Mucosa of descending colon (tissue), 3 donors: Measurements from ENCODE around the gene GRAMD4. TPM values are rescaled to one million over a fixed set of nuclear protein-coding genes. Genes with fewer than 3 reads are reported as not detected.

ENCODE experiments used
- ATAC-seq: fragments of 200-7000 bp; cut with Tn5 transposase; one replicate; pipeline ENCODE4 v1.9.1; 2020; ENCODE audit warnings: mild to moderate bottlenecking, moderate library complexity
- DNase-seq, 3 donors: peaks; one replicate each; pipeline ENCODE4 v3.0.0-alpha.2; 2020
- H3K36me3 ChIP-seq: fragments of 200-600 bp; one replicate; pipeline ENCODE4 v1.8.0; 2021; ENCODE audit warnings: low read depth, mild to moderate bottlenecking
- H3K4me1 ChIP-seq: fragments of 200-600 bp; one replicate; pipeline ENCODE4 v1.8.0; 2021; ENCODE audit warnings: low read depth, mild to moderate bottlenecking
- H3K4me3 ChIP-seq: fragments of 200-600 bp; one replicate; pipeline ENCODE4 v1.8.0; 2021; ENCODE audit warnings: mild to moderate bottlenecking
- H3K9me3 ChIP-seq: fragments of 200-600 bp; one replicate; pipeline ENCODE4 v1.8.0; 2021; ENCODE audit warnings: mild to moderate bottlenecking
- intact Hi-C, 2 donors: fragments of 100-400 bp; cut with DNase I in 1 of 2; cut with micrococcal nuclease in 1 of 2; formaldehyde crosslinking; loops; one replicate each; pipeline versions ENCODE4 v1.11.0 to v1.11.1; 2022; cut with DNase I, micrococcal nuclease
- total RNA-seq, 3 donors: library from RNA; stranded (reverse); fragmentation: NEBNext Ultra II Directional in 2 of 3; extraction: Animal tissue kit (Norgen Biotek cat#: 25700) in 2 of 3; gene quantifications; one replicate each; pipeline versions ENCODE4 v1.2.1 to v1.2.4, GENCODE V29; 2021 to 2023
- TF ChIP-seq, protein P1 (sequence below): fragments of 200-600 bp; IDR thresholded peaks from one replicate; pipeline ENCODE4 v1.8.0; 2022; ENCODE audit warnings: antibody characterized with exemption, mild to moderate bottlenecking
- donor health status: DM: no; HTN: no; CAD: no; lungs with moderate emphysema.
- donor health status: DM: no; HTN: no; CAD: no.
- donor health status: DM: no; HTN: yes; CAD: no.

The GRAMD4 gene
- total RNA-seq, 3 donors from 2014 or later: 114 to 203 (median 197) TPM

DNA sequence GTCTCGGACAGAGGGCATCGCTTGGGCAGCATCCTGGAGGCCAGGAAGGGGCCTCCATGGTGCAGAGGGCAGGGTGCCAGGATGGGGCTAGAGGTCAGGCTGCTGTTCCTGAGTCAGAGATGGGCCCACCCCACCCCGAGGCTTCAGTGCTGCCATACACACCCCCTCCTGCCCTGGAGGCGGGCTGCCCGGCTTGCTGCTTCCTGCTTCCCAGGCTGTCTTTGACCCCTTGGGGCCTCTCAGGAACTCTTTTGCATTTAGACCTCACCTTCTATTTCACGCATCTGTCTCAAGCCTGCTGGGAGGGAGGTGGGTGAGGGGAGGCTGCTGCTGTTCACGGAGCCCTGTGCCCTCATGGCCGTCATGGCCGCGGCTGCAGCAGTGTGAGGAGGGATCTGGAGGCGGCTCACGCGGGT is 6.6 kb upstream of the GRAMD4 start:
- H3K4me1 ChIP-seq: peaks cover 45% of the 10 kb centered on the region
- intact Hi-C loops: no loop called here
- DNase-seq: peak; percentile 36 to 80 (median 43)

GRCh38 chr22:46614025-46614931 is 5.9 kb upstream of the GRAMD4 start:
- TF ChIP-seq, protein P1, sequence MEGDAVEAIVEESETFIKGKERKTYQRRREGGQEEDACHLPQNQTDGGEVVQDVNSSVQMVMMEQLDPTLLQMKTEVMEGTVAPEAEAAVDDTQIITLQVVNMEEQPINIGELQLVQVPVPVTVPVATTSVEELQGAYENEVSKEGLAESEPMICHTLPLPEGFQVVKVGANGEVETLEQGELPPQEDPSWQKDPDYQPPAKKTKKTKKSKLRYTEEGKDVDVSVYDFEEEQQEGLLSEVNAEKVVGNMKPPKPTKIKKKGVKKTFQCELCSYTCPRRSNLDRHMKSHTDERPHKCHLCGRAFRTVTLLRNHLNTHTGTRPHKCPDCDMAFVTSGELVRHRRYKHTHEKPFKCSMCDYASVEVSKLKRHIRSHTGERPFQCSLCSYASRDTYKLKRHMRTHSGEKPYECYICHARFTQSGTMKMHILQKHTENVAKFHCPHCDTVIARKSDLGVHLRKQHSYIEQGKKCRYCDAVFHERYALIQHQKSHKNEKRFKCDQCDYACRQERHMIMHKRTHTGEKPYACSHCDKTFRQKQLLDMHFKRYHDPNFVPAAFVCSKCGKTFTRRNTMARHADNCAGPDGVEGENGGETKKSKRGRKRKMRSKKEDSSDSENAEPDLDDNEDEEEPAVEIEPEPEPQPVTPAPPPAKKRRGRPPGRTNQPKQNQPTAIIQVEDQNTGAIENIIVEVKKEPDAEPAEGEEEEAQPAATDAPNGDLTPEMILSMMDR: no peak

More for the DNA sequence above, 6.6 kb upstream of the GRAMD4 start:
- H3K4me3 ChIP-seq: no peak overlapping the region
- peak; percentile 4 for ATAC-seq
- TF ChIP-seq, protein P1: no peak
- no peaks in the 10 kb centered on the region for H3K36me3 ChIP-seq
- no peaks in the 10 kb centered on the region for H3K9me3 ChIP-seq

DNA sequence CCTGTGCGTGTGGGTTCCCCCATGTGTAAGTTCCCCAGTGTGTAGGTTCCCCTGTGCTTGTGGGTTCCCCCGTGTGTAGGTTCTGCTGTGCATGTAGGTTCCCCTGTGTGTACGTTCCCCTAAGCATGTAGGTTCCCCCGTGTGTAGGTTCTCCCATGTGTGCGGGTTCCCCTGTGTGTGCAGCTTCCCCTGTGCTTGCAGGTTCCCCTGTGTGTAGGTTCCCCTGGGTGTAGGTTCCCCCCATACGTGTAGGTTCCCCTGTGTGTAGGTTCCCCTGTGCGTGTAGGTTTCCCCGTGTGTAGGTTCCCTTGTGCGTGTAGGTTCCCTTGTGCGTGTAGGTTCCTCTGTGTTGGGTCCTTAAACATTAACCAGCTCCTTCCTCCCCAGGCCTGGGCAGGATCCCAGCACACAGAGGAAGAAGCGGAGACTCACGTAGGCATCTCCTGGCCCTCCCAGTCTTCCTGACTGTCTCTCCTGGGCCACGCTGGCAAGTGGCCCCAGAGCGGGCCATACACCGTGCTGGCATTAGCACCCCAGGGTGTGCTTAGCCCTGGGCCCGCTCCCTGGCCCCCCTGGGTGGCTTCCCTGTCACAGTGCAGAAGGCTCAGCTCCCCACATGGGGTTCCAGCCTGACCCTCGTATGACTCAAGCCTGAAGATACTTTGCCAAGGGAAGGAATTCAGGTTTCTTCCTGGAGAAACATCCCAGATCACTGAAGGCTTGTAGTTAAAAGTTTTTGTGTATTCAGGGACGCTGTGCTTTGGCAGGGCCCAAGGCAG is 2.8 kb upstream of the GRAMD4 start:
- peak; percentile 70 for ATAC-seq
- Histone ChIP-seq H3K4me3 (no peak overlapping the region), H3K9me3 (no peaks in the 10 kb centered on the region), H3K4me1 (peaks cover 22% of the 10 kb centered on the region), H3K36me3 (no peaks in the 10 kb centered on the region)
- TF ChIP-seq, protein P1: no peak
- DNase-seq: peak in 1 of 3 donors; percentile 65
- intact Hi-C loops: no loop called here

More at GRCh38 chr22:46614025-46614931, 5.9 kb upstream of the GRAMD4 start:
- no peak overlapping the region for H3K4me3 ChIP-seq
- H3K9me3 ChIP-seq: no peaks in the 10 kb centered on the region
- H3K4me1 ChIP-seq: peaks cover 41% of the 10 kb centered on the region
- no peaks in the 10 kb centered on the region for H3K36me3 ChIP-seq
- DNase-seq (peak in 1 of 3 donors; percentile 18), ATAC-seq (peak; percentile 23)
- intact Hi-C loops: no loop called here

GRCh38 chr22:46617986-46618647 is 2.1 kb upstream of the GRAMD4 start:
- Histone ChIP-seq H3K4me1 (peaks cover 14% of the 10 kb centered on the region), H3K36me3 (no peaks in the 10 kb centered on the region), H3K4me3 (no peak overlapping the region), H3K9me3 (no peaks in the 10 kb centered on the region)
- DNase-seq (no peak), ATAC-seq (no peak)
- TF ChIP-seq, protein P1: no peak
- intact Hi-C loops: no loop called here

GRCh38 chr22:46618667-46619066 is 1.5 kb upstream of the GRAMD4 start:
- peaks cover 10% of the 10 kb centered on the region for H3K4me1 ChIP-seq
- DNase-seq (no peak), ATAC-seq (no peak)
- H3K4me3 ChIP-seq: no peak overlapping the region
- no peaks in the 10 kb centered on the region for H3K9me3 ChIP-seq
- intact Hi-C loops: no loop called here
- H3K36me3 ChIP-seq: no peaks in the 10 kb centered on the region
- TF ChIP-seq, protein P1: no peak
